Ovary (tissue), 9 donors: Measurements from ENCODE around the gene CIAO3. TPM values are rescaled to one million over a fixed set of nuclear protein-coding genes. Genes with fewer than 3 reads are reported as not detected.

ENCODE experiments used
- DNase-seq, 5 donors: peaks; one replicate each; pipeline ENCODE4 v3.0.0-alpha.2; 2019 to 2020
- H3K27ac ChIP-seq, 2 donors: fragments of 200-600 bp; one replicate each; pipeline versions ENCODE4 v1.5.1 to v1.8.0; 2019 to 2022
- H3K27me3 ChIP-seq: fragments of 200-600 bp; one replicate; pipeline ENCODE4 v1.8.0; 2022
- H3K36me3 ChIP-seq: fragments of 200-600 bp; sonication (generic); one replicate; pipeline ENCODE4 v1.5.1; 2019
- H3K4me1 ChIP-seq: one replicate; pipeline ENCODE4 v1.8.1; 2013; ENCODE audit warnings: mild to moderate bottlenecking, moderate library complexity; ENCODE audit not compliant: insufficient read depth
- H3K4me3 ChIP-seq: fragments of 200-600 bp; sonication (generic); one replicate; pipeline ENCODE4 v1.5.1; 2017
- H3K9me3 ChIP-seq, 2 donors: fragments of 200-600 bp in 1 of 2; sonication (generic) in 1 of 2; one replicate each; pipeline versions ENCODE4 v1.5.1 to v1.8.1; 2013 to 2019; ENCODE audit warnings: mild to moderate bottlenecking in 1 of 2, moderate library complexity in 1 of 2
- EP300 ChIP-seq: sonication (generic); formaldehyde crosslinking; IDR thresholded peaks from one replicate; pipeline ENCODE4 v1.6.1; 2017; ENCODE audit warnings: antibody characterized with exemption
- POLR2A ChIP-seq: fragments of 450-650 bp; IDR thresholded peaks from one replicate; pipeline ENCODE4 v1.6.1; 2017; ENCODE audit warnings: antibody characterized with exemption, mild to moderate bottlenecking, moderate library complexity
- WGBS, 3 donors: extraction: QIAGEN DNeasy Blood & Tissue Kit in 1 of 3; methylation state at CpG; one replicate each; pipeline versions ENCODE4 v1.1.5 to v1.1.7; 2013 to 2017; 5-methylcytosine and 5-hydroxymethylcytosine counted together
- intact Hi-C, 4 donors: fragments of 100-400 bp; cut with DNase I; formaldehyde crosslinking; loops; one replicate each; pipeline versions ENCODE4 v1.11.0 to v1.15.1; 2022 to 2023
- polyA plus RNA-seq, 2 donors: library from polyadenylated mRNA; stranded (reverse); fragments of 200-250 nt in 1 of 2; fragments of 350-450 nt in 1 of 2; fragmentation: Illumina TruSeq in 1 of 2; extraction: RNeasy Lipid Tissue Mini Kit (QIAGEN cat#74804) in 1 of 2; gene quantifications; one replicate each; pipeline ENCODE4 v1.2.3, GENCODE V29; 2013 to 2014
- total RNA-seq, 7 donors: library from RNA; depleted of rRNA in 2 of 7; stranded (reverse); fragments of >200 nt in 2 of 7; fragmentation: NEBNext Ultra II Directional in 3 of 7; extraction: Animal tissue kit (Norgen Biotek cat#: 25700) in 3 of 7; gene quantifications; one replicate each; pipeline versions ENCODE4 v1.1.0 to v1.2.4, GENCODE V29; 2016 to 2023
- TF ChIP-seq, protein P1 (sequence below), 3 donors: fragments of 450-650 bp in 2 of 3; fragments of 200-600 bp in 1 of 3; IDR thresholded peaks; one replicate each; pipeline versions ENCODE4 v1.5.1 to v1.8.0; 2016 to 2022; ENCODE audit warnings: antibody characterized with exemption in 3 of 3, mild to moderate bottlenecking in 1 of 3
- donor health status: DM: no; HTN: no; CAD: no; lungs with moderate emphysema.
- donor health status: DM: no; HTN: no; CAD: no.
- donor health status: Bipolar disorder and iron deficiency.
- donor health status: DM: yes; HTN: yes; CAD: no.
- donor health status: DM: no; HTN: no; CAD: no.
- donor health status: DM: yes; HTN: yes; CAD: no.

CIAO3 gene
- total and polyA plus RNA-seq, 9 donors = 8.5 to 32.5 (median 21.0) TPM

DNA sequence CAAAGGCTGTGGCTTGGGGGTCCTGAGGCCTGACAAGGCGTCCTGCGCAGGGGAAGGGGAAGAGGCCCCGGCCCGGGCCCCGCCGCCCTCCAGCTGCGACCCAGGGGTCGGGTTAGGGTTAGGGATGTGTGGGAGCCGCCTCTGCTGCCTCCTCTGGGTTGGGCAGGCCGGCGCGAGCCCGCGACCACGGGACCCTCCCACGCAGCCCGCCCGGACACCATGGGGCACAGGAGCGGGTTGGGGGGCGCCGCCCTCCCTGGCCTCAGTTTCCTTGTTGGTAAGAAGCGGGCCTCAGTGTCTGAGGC is 386 bp downstream of the CIAO3 start:
- intact Hi-C loops = no loop called here
- Histone ChIP-seq H3K4me3 (peak overlapping the region; percentile 76), H3K27ac (no peak overlapping the region), H3K27me3 (no peaks in the 10 kb centered on the region), H3K9me3 (no peaks in the 10 kb centered on the region), H3K4me1 (peaks cover 9% of the 10 kb centered on the region), H3K36me3 (no peaks in the 10 kb centered on the region)
- no peak for DNase-seq
- WGBS, 3 donors = 0 to 1% (median 1%) methylated on average over 1 to 22 of the region's 22 CpGs
- TF ChIP-seq, protein P1, sequence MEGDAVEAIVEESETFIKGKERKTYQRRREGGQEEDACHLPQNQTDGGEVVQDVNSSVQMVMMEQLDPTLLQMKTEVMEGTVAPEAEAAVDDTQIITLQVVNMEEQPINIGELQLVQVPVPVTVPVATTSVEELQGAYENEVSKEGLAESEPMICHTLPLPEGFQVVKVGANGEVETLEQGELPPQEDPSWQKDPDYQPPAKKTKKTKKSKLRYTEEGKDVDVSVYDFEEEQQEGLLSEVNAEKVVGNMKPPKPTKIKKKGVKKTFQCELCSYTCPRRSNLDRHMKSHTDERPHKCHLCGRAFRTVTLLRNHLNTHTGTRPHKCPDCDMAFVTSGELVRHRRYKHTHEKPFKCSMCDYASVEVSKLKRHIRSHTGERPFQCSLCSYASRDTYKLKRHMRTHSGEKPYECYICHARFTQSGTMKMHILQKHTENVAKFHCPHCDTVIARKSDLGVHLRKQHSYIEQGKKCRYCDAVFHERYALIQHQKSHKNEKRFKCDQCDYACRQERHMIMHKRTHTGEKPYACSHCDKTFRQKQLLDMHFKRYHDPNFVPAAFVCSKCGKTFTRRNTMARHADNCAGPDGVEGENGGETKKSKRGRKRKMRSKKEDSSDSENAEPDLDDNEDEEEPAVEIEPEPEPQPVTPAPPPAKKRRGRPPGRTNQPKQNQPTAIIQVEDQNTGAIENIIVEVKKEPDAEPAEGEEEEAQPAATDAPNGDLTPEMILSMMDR (IDR thresholded peaks at IDR 0.05) = no peak
- TF ChIP-seq EP300 (no peak), POLR2A (no peak)

DNA sequence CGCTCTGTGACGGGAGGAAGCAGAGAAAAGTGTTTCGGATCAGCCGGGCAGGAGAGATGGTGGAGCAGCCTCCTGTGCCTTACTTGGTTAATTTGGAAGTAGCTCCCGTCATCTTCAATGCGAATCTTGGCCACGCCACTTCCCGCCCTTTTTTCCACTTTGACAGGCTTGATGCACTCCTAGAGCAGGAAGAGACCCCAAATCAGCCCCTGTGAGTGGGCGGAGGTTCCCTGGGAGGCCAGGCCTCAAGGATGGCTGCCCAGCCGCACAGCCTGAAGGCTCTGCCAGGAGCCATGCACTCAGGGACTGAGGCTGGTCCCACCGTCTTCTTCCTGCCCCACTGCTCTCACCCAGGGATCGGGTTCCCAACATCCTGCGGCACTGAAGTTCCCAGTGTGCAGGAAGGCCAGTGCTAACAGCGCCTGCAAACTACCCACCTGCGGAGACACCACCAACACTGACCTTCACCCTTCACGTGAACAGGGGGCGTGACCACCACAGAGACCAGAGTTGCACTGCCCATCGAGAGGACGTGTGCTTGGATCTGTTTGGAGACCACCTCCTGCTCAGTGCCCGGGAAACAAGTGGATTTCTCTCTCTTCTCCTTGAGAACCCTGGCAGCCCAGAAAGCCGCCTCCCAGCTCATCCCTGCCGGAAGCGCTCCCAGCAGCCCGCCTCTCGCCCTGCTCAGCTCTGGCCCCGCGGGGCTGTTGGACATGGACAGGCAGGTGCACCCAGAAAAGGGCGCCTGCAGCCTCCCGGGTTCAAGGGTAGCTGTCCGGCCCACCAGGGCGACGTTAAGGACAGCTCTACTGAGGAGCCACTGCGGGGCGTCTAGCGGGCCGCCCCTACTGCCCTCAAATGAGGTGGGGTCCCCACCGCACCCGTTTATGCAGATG is 988 bp downstream of the CIAO3 start:
- TF ChIP-seq POLR2A = no peak
- TF ChIP-seq, protein P1 (IDR thresholded peaks at IDR 0.05) = no peak
- TF ChIP-seq EP300 = no peak
- no peak overlapping the region for H3K27ac ChIP-seq
- DNase-seq = peak in 1 of 5 donors; percentile 7
- no peaks in the 10 kb centered on the region for H3K36me3 ChIP-seq
- no peaks in the 10 kb centered on the region for H3K9me3 ChIP-seq
- H3K27me3 ChIP-seq = no peaks in the 10 kb centered on the region
- intact Hi-C loops = no loop called here
- H3K4me1 ChIP-seq = peaks cover 9% of the 10 kb centered on the region
- WGBS, 3 donors = 38 to 49% (median 39%) methylated on average over 30 to 38 of the region's 38 CpGs
- H3K4me3 ChIP-seq = peak overlapping the region; percentile 76

DNA sequence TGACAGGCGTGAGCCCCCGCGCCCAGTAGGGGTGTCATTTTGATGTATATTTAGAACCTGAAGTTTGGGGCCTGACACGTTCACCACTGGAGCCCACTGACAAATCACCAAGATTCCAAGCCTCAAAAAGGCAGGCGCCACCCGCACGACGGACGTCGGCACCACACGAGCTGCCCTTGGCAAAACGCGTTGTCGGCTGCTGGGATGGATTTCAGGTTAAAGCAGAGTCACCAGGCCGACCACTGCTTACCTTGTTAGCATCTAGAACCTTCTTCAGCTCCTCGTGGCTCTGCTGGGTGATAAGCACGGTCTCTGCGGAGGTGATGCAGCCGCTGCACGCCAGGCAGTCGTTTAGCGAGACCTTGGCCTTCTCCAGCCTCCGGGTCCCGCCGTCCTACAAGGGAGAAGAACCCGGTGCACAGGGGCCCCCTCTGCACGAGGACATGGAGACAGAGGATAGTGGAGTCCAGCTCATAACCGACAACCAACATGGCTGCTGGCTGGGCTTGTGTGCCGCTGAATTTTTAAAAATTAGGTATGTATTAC is 3.8 kb downstream of the CIAO3 start:
- Histone ChIP-seq H3K27me3 (no peaks in the 10 kb centered on the region), H3K4me1 (peaks cover 9% of the 10 kb centered on the region), H3K9me3 (no peaks in the 10 kb centered on the region), H3K36me3 (no peaks in the 10 kb centered on the region), H3K4me3 (no peak overlapping the region), H3K27ac (no peak overlapping the region)
- intact Hi-C loops = no loop called here
- DNase-seq = no peak
- WGBS, 3 donors = 91 to 95% (median 92%) methylated on average over 29 of the region's 29 CpGs
- TF ChIP-seq, protein P1 (IDR thresholded peaks at IDR 0.05) = no peak
- TF ChIP-seq POLR2A (no peak), EP300 (no peak)

DNA sequence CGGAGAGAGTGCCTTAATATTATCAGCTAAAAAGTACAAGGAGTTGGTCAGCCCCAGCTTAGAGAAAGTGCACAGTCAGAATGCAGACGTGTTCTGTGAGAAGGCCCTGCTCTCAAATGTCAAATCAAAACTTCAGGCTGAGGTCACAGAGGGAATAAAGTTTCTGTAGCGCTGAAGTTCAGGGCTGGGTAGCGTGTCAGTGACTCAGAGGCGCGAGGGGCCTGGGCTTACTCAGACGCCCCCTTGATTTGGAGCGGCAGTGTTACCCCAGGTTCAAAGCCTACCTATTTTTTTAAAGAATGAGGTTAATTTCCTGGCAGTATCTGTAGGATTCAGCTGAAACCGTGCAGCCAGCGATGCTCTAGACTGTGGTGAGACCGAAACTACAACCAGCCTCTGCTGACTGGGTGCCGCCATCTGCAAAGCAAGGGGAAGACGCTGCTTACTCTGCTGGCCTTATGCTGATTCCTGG is 4.8 kb downstream of the CIAO3 start:
- Histone ChIP-seq H3K27me3 (no peaks in the 10 kb centered on the region), H3K4me3 (no peak overlapping the region), H3K27ac (no peak overlapping the region), H3K4me1 (peaks cover 6% of the 10 kb centered on the region), H3K9me3 (no peaks in the 10 kb centered on the region), H3K36me3 (no peaks in the 10 kb centered on the region)
- no peak for DNase-seq
- 85 to 87% (median 87%) methylated on average over 13 of the region's 13 CpGs for WGBS, 3 donors
- TF ChIP-seq, protein P1 (IDR thresholded peaks at IDR 0.05) = no peak
- TF ChIP-seq EP300 (no peak), POLR2A (no peak)
- intact Hi-C loops = no loop called here
